CD14-positive monocyte (primary cell): ENCODE data around the gene ABHD4. TPM values are rescaled to one million over a fixed set of nuclear protein-coding genes. Genes with fewer than 3 reads are reported as not detected.

Experiments
- DNase-seq, 3 donors: peaks; one replicate each; pipeline ENCODE4 v3.0.0-alpha.2; 2011 to 2022
- H2AFZ ChIP-seq: 2 replicates; pipeline ENCODE4 v1.6.0; 2012; ENCODE audit warnings: mild to moderate bottlenecking, low read depth, low read length, inconsistent platforms; ENCODE audit not compliant: insufficient read depth, poor library complexity, severe bottlenecking
- H3K27ac ChIP-seq, 2 donors: 1 replicate in 1 of 2; 2 replicates in 1 of 2; pipeline ENCODE4 v1.5.1; 2012 to 2013; ENCODE audit warnings: low read length in 2 of 2, control low read depth in 1 of 2, inconsistent platforms in 1 of 2, low read depth in 1 of 2, mild to moderate bottlenecking in 1 of 2
- H3K27me3 ChIP-seq, 2 donors: one replicate each; pipeline versions ENCODE4 v1.6.0 to v1.6.1; 2011 to 2013; ENCODE audit warnings: low read length in 2 of 2; ENCODE audit not compliant: control insufficient read depth in 2 of 2, insufficient read depth in 2 of 2
- H3K36me3 ChIP-seq, 2 donors: replicated peaks in 1 of 2; 1 replicate in 1 of 2; 2 replicates in 1 of 2; pipeline versions ENCODE4 v1.5.1 to v1.6.1; 2012 to 2013; ENCODE audit warnings: low read length in 2 of 2, control low read depth in 1 of 2, inconsistent platforms in 1 of 2, mild to moderate bottlenecking in 1 of 2; ENCODE audit not compliant: insufficient read depth in 2 of 2, control insufficient read depth in 1 of 2
- H3K4me1 ChIP-seq, 2 donors: 1 replicate in 1 of 2; 2 replicates in 1 of 2; pipeline versions ENCODE4 v1.5.1 to v1.6.1; 2012 to 2013; ENCODE audit warnings: low read length in 2 of 2, control low read depth in 1 of 2, inconsistent platforms in 1 of 2, mild to moderate bottlenecking in 1 of 2, moderate library complexity in 1 of 2; ENCODE audit not compliant: insufficient read depth in 2 of 2, control insufficient read depth in 1 of 2
- H3K4me2 ChIP-seq: replicated peaks from 2 replicates; pipeline ENCODE3; 2012; ENCODE audit warnings: low read length, moderate library complexity, mild to moderate bottlenecking; ENCODE audit not compliant: poor library complexity, severe bottlenecking; ENCODE audit errors: extremely low read depth
- H3K4me3 ChIP-seq, 3 experiments: fragments of 200-600 bp in 1 of 3; sonication (generic) in 1 of 3; replicated peaks in 1 of 3; 1 replicate in 2 of 3; 2 replicates in 1 of 3; pipeline ENCODE4 v1.5.1; 2011 to 2013; ENCODE audit warnings: low read length in 3 of 3, mild to moderate bottlenecking in 3 of 3, control low read depth in 2 of 3, low read depth in 2 of 3, inconsistent platforms in 1 of 3, moderate library complexity in 1 of 3
- H3K79me2 ChIP-seq: 2 replicates; pipeline ENCODE4 v1.6.0; 2012; ENCODE audit warnings: mild to moderate bottlenecking, control low read depth, inconsistent platforms, low read length, moderate library complexity; ENCODE audit not compliant: insufficient read depth
- H3K9ac ChIP-seq: 2 replicates; pipeline ENCODE4 v1.6.0; 2017; ENCODE audit warnings: low read length, mild to moderate bottlenecking; ENCODE audit not compliant: insufficient read depth, poor library complexity, severe bottlenecking
- H3K9me3 ChIP-seq, 2 donors: replicated peaks in 1 of 2; 1 replicate in 1 of 2; 2 replicates in 1 of 2; pipeline versions ENCODE4 v1.5.1 to v1.6.1; 2012 to 2013; ENCODE audit warnings: low read length in 2 of 2, control low read depth in 1 of 2; ENCODE audit not compliant: control insufficient read depth in 1 of 2, insufficient read depth in 1 of 2
- H4K20me1 ChIP-seq: 2 replicates; pipeline ENCODE4 v1.6.0; 2012; ENCODE audit warnings: mild to moderate bottlenecking, low read length, control low read depth, moderate library complexity; ENCODE audit not compliant: insufficient read depth
- H3K27ac Mint-ChIP-seq, 7 donors: one replicate each; pipeline ENCODE4 v1.8.0; 2020; ENCODE audit warnings: mild to moderate bottlenecking in 7 of 7, mixed read lengths in 7 of 7, moderate library complexity in 6 of 7, inconsistent platforms in 2 of 7
- H3K27me3 Mint-ChIP-seq, 3 donors: one replicate each; pipeline ENCODE4 v1.8.0; 2021 to 2022; ENCODE audit warnings: low read depth in 3 of 3, mild to moderate bottlenecking in 3 of 3, mixed read lengths in 3 of 3, moderate library complexity in 3 of 3, inconsistent platforms in 1 of 3
- H3K36me3 Mint-ChIP-seq, 2 donors: one replicate each; pipeline ENCODE4 v1.8.0; 2020; ENCODE audit warnings: mixed read lengths in 2 of 2, inconsistent platforms in 1 of 2, mild to moderate bottlenecking in 1 of 2
- H3K4me1 Mint-ChIP-seq: one replicate; pipeline ENCODE4 v1.8.0; 2020; ENCODE audit warnings: mild to moderate bottlenecking, mixed read lengths
- H3K4me3 Mint-ChIP-seq, 2 donors: one replicate each; pipeline ENCODE4 v1.8.0; 2020; ENCODE audit warnings: mild to moderate bottlenecking in 2 of 2, mixed read lengths in 2 of 2, moderate library complexity in 1 of 2
- H3K9me3 Mint-ChIP-seq, 7 donors: one replicate each; pipeline ENCODE4 v1.8.0; 2020 to 2022; ENCODE audit warnings: mixed read lengths in 7 of 7, mild to moderate bottlenecking in 6 of 7, moderate library complexity in 6 of 7, inconsistent platforms in 2 of 7
- WGBS: methylation state at CpG from one replicate; pipeline ENCODE4 v1.1.5; 2013; ENCODE audit warnings: missing lambda C conversion rate; ENCODE audit not compliant: insufficient coverage; 5-methylcytosine and 5-hydroxymethylcytosine counted together
- intact Hi-C, 2 donors: fragments of 100-400 bp; cut with micrococcal nuclease; formaldehyde crosslinking; loops; one replicate each; pipeline versions ENCODE4 v1.15.0 to v1.15.1; 2023
- polyA plus RNA-seq, 3 donors: library from polyadenylated mRNA; depleted of rRNA in 1 of 3; unstranded in 2 of 3; stranded (reverse) in 1 of 3; fragments of 300-500 nt in 2 of 3; fragments of >200 nt in 1 of 3; fragmentation: Illumina TruSeq in 2 of 3; gene quantifications; 1 replicate in 2 of 3; 2 replicates in 1 of 3; pipeline ENCODE4 v1.2.3, GENCODE V29; 2012 to 2021
- TF ChIP-seq, protein P1 (sequence below): fragments of 200-600 bp; IDR thresholded peaks from one replicate; pipeline ENCODE4 v1.8.0; 2022; ENCODE audit warnings: antibody characterized with exemption, mild to moderate bottlenecking

Gene ABHD4
- polyA plus RNA-seq, 3 donors = 9.4 to 13.4 (median 12.5) TPM

DNA sequence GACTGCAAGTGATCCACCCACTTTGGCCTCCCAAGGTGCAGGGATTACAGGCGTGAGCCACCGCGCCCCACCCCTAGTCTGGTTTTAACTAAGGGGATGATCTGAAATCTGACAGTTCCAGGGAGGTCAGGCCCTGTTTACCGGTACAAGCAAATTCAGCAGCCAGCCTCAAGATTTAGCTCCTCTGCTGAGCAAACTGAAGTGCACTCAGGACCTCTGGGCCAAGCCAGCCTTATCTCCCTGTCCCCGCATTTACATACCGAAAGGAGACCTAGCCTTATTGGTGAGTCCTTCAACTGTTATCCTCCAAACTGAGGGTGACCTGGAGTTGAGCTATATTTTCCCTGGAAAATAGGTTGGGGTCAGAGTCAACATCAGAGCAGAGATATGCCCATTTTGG is 835 bp upstream of the ABHD4 start:
- H3K9me3 ChIP-seq = no peaks in the 10 kb centered on the region

DNA sequence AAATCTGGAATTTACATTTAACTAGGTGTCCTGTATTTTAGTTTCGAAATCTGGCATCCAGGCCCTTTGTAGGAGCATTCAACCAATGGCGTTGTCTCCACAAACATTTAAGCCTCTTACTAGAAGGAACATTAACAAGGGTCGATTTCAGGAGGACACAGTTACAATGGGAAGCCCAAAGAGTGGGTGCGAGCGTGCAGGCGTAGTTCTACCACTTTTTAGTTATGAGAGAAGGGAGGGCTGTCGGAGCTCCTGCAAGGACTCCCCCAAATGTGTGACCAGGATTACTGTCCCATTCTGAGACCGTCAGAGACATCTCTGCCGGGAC is 365 bp upstream of the ABHD4 start:
- Histone ChIP-seq H3K79me2 (no peaks in the 10 kb centered on the region), H3K9ac (peak overlapping the region; percentile 79), H3K36me3 (peaks cover 5 to 14% of the 10 kb centered on the region in 2 donors), H3K9me3 (no peaks in the 10 kb centered on the region), H3K27ac (peak overlapping the region in 1 of 2 donors; percentile 81), H4K20me1 (no peaks in the 10 kb centered on the region), H3K4me3 (peak overlapping the region; percentile 90 to 95 (median 94)), H2AFZ (peak overlapping the region; percentile 97), H3K4me1 (peaks cover 14 to 21% of the 10 kb centered on the region in 2 donors), H3K27me3 (peaks cover 2 to 6% of the 10 kb centered on the region in 2 donors), H3K4me2 (peak overlapping the region; percentile 96)
- Mint-ChIP-seq H3K27me3 (peaks cover 8 to 32% (median 28%) of the 10 kb centered on the region in 3 donors), H3K4me1 (peaks cover 24% of the 10 kb centered on the region), H3K9me3 (peaks cover 0 to under 1% (median 0%) of the 10 kb centered on the region in 7 donors), H3K4me3 (peak overlapping the region; percentile 98), H3K27ac (peak overlapping the region in 6 of 7 donors; percentile 27 to 97 (median 73)), H3K36me3 (peaks cover 14 to 16% of the 10 kb centered on the region in 2 donors)
- TF ChIP-seq, protein P1, sequence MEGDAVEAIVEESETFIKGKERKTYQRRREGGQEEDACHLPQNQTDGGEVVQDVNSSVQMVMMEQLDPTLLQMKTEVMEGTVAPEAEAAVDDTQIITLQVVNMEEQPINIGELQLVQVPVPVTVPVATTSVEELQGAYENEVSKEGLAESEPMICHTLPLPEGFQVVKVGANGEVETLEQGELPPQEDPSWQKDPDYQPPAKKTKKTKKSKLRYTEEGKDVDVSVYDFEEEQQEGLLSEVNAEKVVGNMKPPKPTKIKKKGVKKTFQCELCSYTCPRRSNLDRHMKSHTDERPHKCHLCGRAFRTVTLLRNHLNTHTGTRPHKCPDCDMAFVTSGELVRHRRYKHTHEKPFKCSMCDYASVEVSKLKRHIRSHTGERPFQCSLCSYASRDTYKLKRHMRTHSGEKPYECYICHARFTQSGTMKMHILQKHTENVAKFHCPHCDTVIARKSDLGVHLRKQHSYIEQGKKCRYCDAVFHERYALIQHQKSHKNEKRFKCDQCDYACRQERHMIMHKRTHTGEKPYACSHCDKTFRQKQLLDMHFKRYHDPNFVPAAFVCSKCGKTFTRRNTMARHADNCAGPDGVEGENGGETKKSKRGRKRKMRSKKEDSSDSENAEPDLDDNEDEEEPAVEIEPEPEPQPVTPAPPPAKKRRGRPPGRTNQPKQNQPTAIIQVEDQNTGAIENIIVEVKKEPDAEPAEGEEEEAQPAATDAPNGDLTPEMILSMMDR = no peak
- WGBS = 0% methylated on average over 3 of the region's 9 CpGs
- intact Hi-C loops = loop anchor here in 1 of 2 donors (5.0 kb wide), 2 partner anchors 50 to 170 kb away; partner anchors contain the start of gene OXA1L
- no peak for DNase-seq

More for the DNA sequence above, 835 bp upstream of the ABHD4 start:
- no peak for DNase-seq
- H4K20me1 ChIP-seq = no peaks in the 10 kb centered on the region
- H3K4me1 Mint-ChIP-seq = peaks cover 24% of the 10 kb centered on the region
- peak overlapping the region; percentile 97 for H2AFZ ChIP-seq
- H3K9ac ChIP-seq = no peak overlapping the region
- peaks cover 14 to 21% of the 10 kb centered on the region in 2 donors for H3K4me1 ChIP-seq
- no peak overlapping the region for H3K27ac ChIP-seq
- peaks cover 8 to 30% (median 30%) of the 10 kb centered on the region in 3 donors for H3K27me3 Mint-ChIP-seq
- no peak overlapping the region for H3K27ac Mint-ChIP-seq
- no peaks in the 10 kb centered on the region for H3K9me3 Mint-ChIP-seq
- H3K4me2 ChIP-seq = peak overlapping the region; percentile 96
- H3K4me3 Mint-ChIP-seq = peak overlapping the region in 1 of 2 donors; percentile 49
- H3K36me3 Mint-ChIP-seq = peaks cover 10 to 11% of the 10 kb centered on the region in 2 donors
- TF ChIP-seq, protein P1 = no peak
- peaks cover 2 to 6% of the 10 kb centered on the region in 2 donors for H3K27me3 ChIP-seq
- H3K4me3 ChIP-seq = peak overlapping the region in 1 of 3 experiments; percentile 90
- 80% methylated on average over 4 of the region's 6 CpGs for WGBS
- no peaks in the 10 kb centered on the region for H3K79me2 ChIP-seq
- intact Hi-C loops = loop anchor here in 1 of 2 donors (5.0 kb wide), 2 partner anchors 50 to 170 kb away; partner anchors contain the start of gene OXA1L
- peaks cover 2 to 9% of the 10 kb centered on the region in 2 donors for H3K36me3 ChIP-seq
